HepG2 (cell line): ENCODE data around the gene RDH16. TPM values are rescaled to one million over a fixed set of nuclear protein-coding genes. Genes with fewer than 3 reads are reported as not detected.

ENCODE experiments used
- ATAC-seq: fragments of 200-7000 bp; cut with Tn5 transposase; 3 replicates; pipeline ENCODE4 v1.9.1; 2020; ENCODE audit warnings: mild to moderate bottlenecking, moderate library complexity
- BruUV-seq: library from RNA; stranded (reverse); fragments of 400-500 nt; replicated peaks from 2 replicates; lab custom pipeline; 2021; lab: Mats Ljungman, UMichigan
- CTCF ChIA-PET: fragments of 300-600 bp; formaldehyde crosslinking; extraction: SDS; loops from one replicate; lab custom pipeline; 2021; ENCODE audit warnings: low total read pairs, inconsistent platforms, low intra/inter-chr PET ratio; lab: Yijun Ruan, JAX
- POLR2A ChIA-PET: fragments of 350-600 bp; sonication (Branson Sonifier 250); formaldehyde crosslinking; loops from one replicate; lab custom pipeline; 2020; ENCODE audit warnings: antibody characterized with exemption, inconsistent platforms; lab: Yijun Ruan, JAX
- DNase-seq: peaks from one replicate; pipeline ENCODE4 v3.0.0-alpha.2; 2015; ENCODE audit warnings: low spot score
- FAIRE-seq: peaks from 3 replicates; lab custom pipeline; 2011; peaks lifted over from hg19 to GRCh38; lab: Jason Lieb, UNC
- H2AFZ ChIP-seq: one replicate; pipeline ENCODE4 v1.6.1; 2011; ENCODE audit warnings: low read length, inconsistent platforms
- H3K27ac ChIP-seq: fragments of 300-600 bp; 3 replicates; pipeline ENCODE4 v1.8.0; 2011; ENCODE audit warnings: mixed run types, mild to moderate bottlenecking, mixed read lengths, low read length, inconsistent platforms; ENCODE audit not compliant: insufficient read depth; ENCODE audit errors: extremely low read length
- H3K27me3 ChIP-seq, 2 experiments: fragments of 200-600 bp in 1 of 2; 2 replicates in 1 of 2; 3 replicates in 1 of 2; pipeline versions ENCODE4 v1.6.0 to v1.8.0; 2011; ENCODE audit warnings: low read length in 2 of 2, mild to moderate bottlenecking in 2 of 2, moderate library complexity in 2 of 2, inconsistent platforms in 1 of 2; ENCODE audit not compliant: insufficient read depth in 2 of 2, control insufficient read depth in 1 of 2
- H3K36me3 ChIP-seq, 2 experiments: fragments of 200-600 bp in 1 of 2; replicated peaks in 1 of 2; 2 replicates in 1 of 2; 3 replicates in 1 of 2; pipeline versions ENCODE4 v1.5.1 to v1.8.0; 2011; ENCODE audit warnings: low read length in 2 of 2, inconsistent platforms in 1 of 2; ENCODE audit not compliant: insufficient read depth in 2 of 2, control insufficient read depth in 1 of 2
- H3K4me1 ChIP-seq: 2 replicates; pipeline ENCODE4 v1.5.1; 2012; ENCODE audit warnings: low read length, inconsistent platforms; ENCODE audit not compliant: insufficient read depth
- H3K4me2 ChIP-seq: 2 replicates; pipeline ENCODE4 v1.6.0; 2011; ENCODE audit warnings: low read depth, low read length, inconsistent platforms
- H3K4me3 ChIP-seq, 3 experiments: fragments of 200-600 bp in 1 of 3; sonication (generic), shearing (Covaris generic) in 1 of 3; replicated peaks in 1 of 3; 2 replicates each; pipeline ENCODE4 v1.5.1; 2011 to 2016; ENCODE audit warnings: low read length in 3 of 3, inconsistent platforms in 2 of 3, low read depth in 2 of 3, mild to moderate bottlenecking in 2 of 3, control low read depth in 1 of 3, mixed read lengths in 1 of 3; ENCODE audit not compliant: insufficient read depth in 1 of 3
- H3K79me2 ChIP-seq: one replicate; pipeline ENCODE4 v1.6.1; 2011; ENCODE audit warnings: low read length, inconsistent platforms; ENCODE audit not compliant: insufficient read depth
- H3K9ac ChIP-seq: 2 replicates; pipeline ENCODE4 v1.6.0; 2011; ENCODE audit warnings: mild to moderate bottlenecking, low read depth, low read length, inconsistent platforms; ENCODE audit not compliant: insufficient read depth
- H3K9me3 ChIP-seq: 2 replicates; pipeline ENCODE4 v1.5.1; 2012; ENCODE audit warnings: mild to moderate bottlenecking, low read length
- H4K20me1 ChIP-seq: 2 replicates; pipeline ENCODE4 v1.6.0; 2011; ENCODE audit warnings: inconsistent platforms, mild to moderate bottlenecking, low read length, moderate library complexity; ENCODE audit not compliant: insufficient read depth
- BRCA1 ChIP-seq: sonication (generic); formaldehyde crosslinking; IDR thresholded peaks from 2 replicates; pipeline ENCODE4 v1.4.0; 2020; ENCODE audit warnings: missing genetic modification reagents
- CSRNP2 ChIP-seq: sonication (generic); formaldehyde crosslinking; conservative IDR thresholded peaks from 2 replicates; pipeline ENCODE4 v1.8.0; 2022; ENCODE audit warnings: low read depth, missing genetic modification reagents
- EP300 ChIP-seq, 3 experiments: sonication (generic) in 1 of 3; formaldehyde crosslinking in 1 of 3; IDR thresholded peaks; 2 replicates each; pipeline versions ENCODE4 v1.5.1 to v1.6.1; 2011 to 2020; ENCODE audit warnings: low read depth in 2 of 3, low read length in 2 of 3, borderline replicate concordance in 1 of 3, improper control_type of control experiment in 1 of 3, mild to moderate bottlenecking in 1 of 3, missing genetic modification reagents in 1 of 3, moderate library complexity in 1 of 3
- FOXP1 ChIP-seq, 2 experiments: fragments of 450-650 bp in 1 of 2; IDR thresholded peaks; 2 replicates each; pipeline ENCODE4 v1.6.1; 2017 to 2018; ENCODE audit warnings: antibody characterized with exemption in 1 of 2
- GTF2F1 ChIP-seq: fragments of 150-350 bp; IDR thresholded peaks from 2 replicates; pipeline ENCODE4 v1.6.1; 2014; ENCODE audit warnings: low read length
- HBP1 ChIP-seq: IDR thresholded peaks from 2 replicates; pipeline ENCODE4 v1.6.1; 2016; ENCODE audit warnings: low read depth, control low read depth
- MEIS1 ChIP-seq: sonication (generic); formaldehyde crosslinking; IDR thresholded peaks from 2 replicates; pipeline ENCODE4 v1.9.0; 2021; ENCODE audit warnings: mild to moderate bottlenecking, missing genetic modification reagents, moderate library complexity, borderline replicate concordance
- MYC ChIP-seq: sonication (generic); formaldehyde crosslinking; IDR thresholded peaks from 2 replicates; pipeline ENCODE4 v1.9.0; 2021; ENCODE audit warnings: missing genetic modification reagents, borderline replicate concordance
- PAX8 ChIP-seq: sonication (generic); formaldehyde crosslinking; IDR thresholded peaks from 2 replicates; pipeline ENCODE4 v1.8.0; 2022; ENCODE audit warnings: mild to moderate bottlenecking, missing genetic modification reagents, borderline replicate concordance
- PHF20 ChIP-seq: sonication (generic); formaldehyde crosslinking; IDR thresholded peaks from 2 replicates; pipeline ENCODE4 v1.5.0; 2020; ENCODE audit warnings: mild to moderate bottlenecking, missing genetic modification reagents
- PRPF4 ChIP-seq: fragments of 200-400 bp; formaldehyde crosslinking; IDR thresholded peaks from 2 replicates; pipeline ENCODE4 v1.6.1; 2016; ENCODE audit warnings: low read length, low read depth; ENCODE audit not compliant: poor library complexity, severe bottlenecking
- ZBTB33 ChIP-seq: sonication (generic); formaldehyde crosslinking; IDR thresholded peaks from 2 replicates; pipeline ENCODE4 v1.4.0; 2020; ENCODE audit warnings: missing genetic modification reagents
- ZNF12 ChIP-seq: sonication (generic); formaldehyde crosslinking; IDR thresholded peaks from 2 replicates; pipeline ENCODE4 v1.5.0; 2020; ENCODE audit warnings: missing genetic modification reagents
- ZNF138 ChIP-seq: sonication (generic); formaldehyde crosslinking; IDR thresholded peaks from 2 replicates; pipeline ENCODE4 v1.5.0; 2020; ENCODE audit warnings: mild to moderate bottlenecking, low read depth, missing genetic modification reagents
- ZNF234 ChIP-seq: sonication (generic); formaldehyde crosslinking; conservative IDR thresholded peaks from 2 replicates; pipeline ENCODE4 v1.5.1; 2020; ENCODE audit warnings: mild to moderate bottlenecking, missing genetic modification reagents
- ZNF33A ChIP-seq: sonication (generic); formaldehyde crosslinking; IDR thresholded peaks from 2 replicates; pipeline ENCODE4 v1.5.1; 2020; ENCODE audit warnings: missing genetic modification reagents, mild to moderate bottlenecking, moderate library complexity, borderline replicate concordance
- ZNF343 ChIP-seq: sonication (generic); formaldehyde crosslinking; IDR thresholded peaks from 2 replicates; pipeline ENCODE4 v1.4.0; 2020; ENCODE audit warnings: mild to moderate bottlenecking, missing genetic modification reagents
- ZNF501 ChIP-seq: sonication (generic); formaldehyde crosslinking; IDR thresholded peaks from 2 replicates; pipeline ENCODE4 v1.5.1; 2020; ENCODE audit warnings: mild to moderate bottlenecking, moderate library complexity, missing genetic modification reagents
- ZNF607 ChIP-seq: sonication (generic); formaldehyde crosslinking; IDR thresholded peaks from 2 replicates; pipeline ENCODE4 v1.5.1; 2020; ENCODE audit warnings: missing genetic modification reagents, mild to moderate bottlenecking, borderline replicate concordance
- ZNF737 ChIP-seq: sonication (generic); formaldehyde crosslinking; IDR thresholded peaks from 2 replicates; pipeline ENCODE4 v1.5.0; 2020; ENCODE audit warnings: missing genetic modification reagents, mild to moderate bottlenecking, borderline replicate concordance
- in situ Hi-C: cut with HindIII; loops from 2 replicates; pipeline ENCODE4 v1.10.0; 2017; ENCODE audit warnings: low pct_unique_long_range_greater_than_20kb; ENCODE audit not compliant: extremely low pct_ligation_motif_present
- intact Hi-C: fragments of 100-400 bp; cut with micrococcal nuclease; formaldehyde crosslinking; loops from one replicate; pipeline ENCODE4 v1.10.0; 2022; ENCODE audit not compliant: unreplicated experiment
- polyA plus RNA-seq, 8 experiments: library from polyadenylated mRNA; depleted of rRNA in 3 of 8; stranded (reverse) in 7 of 8; unstranded in 1 of 8; fragments of >200 nt; fragmentation: Illumina TruSeq in 4 of 8; extraction: Trizol in 4 of 8; gene quantifications; 2 replicates each; pipeline versions ENCODE4 v1.2.1 to v1.2.3, GENCODE V29; 2011 to 2016; ENCODE audit warnings: low read depth in 4 of 8, missing spikeins in 1 of 8, mixed read lengths in 1 of 8; ENCODE audit not compliant: insufficient read depth in 1 of 8
- total RNA-seq, 5 experiments: library from RNA; depleted of rRNA; stranded (reverse); fragments of >200 nt; fragmentation: Illumina TruSeq; extraction: Trizol; gene quantifications; 2 replicates each; pipeline ENCODE4 v1.2.3, GENCODE V29; 2016; ENCODE audit warnings: low read depth in 1 of 5

Gene RDH16
- total and polyA plus RNA-seq, 2 of the 13 experiments (the other 11 are each of a cell fraction or from before 2014, with no cell fraction given) = 0.05 to 0.13 TPM

GRCh38 chr12:56914256-56914655, 43.2 kb downstream of the RDH16 start:
- ChIA-PET CTCF (no interaction called here), POLR2A (no interaction called here)
- no peak for TF ChIP-seq EP300 (IDR thresholded peaks at IDR 0.05; ENCODE audit: low read depth in 2 of 2, low read length in 2 of 2)
- no peak for TF ChIP-seq EP300 (CRISPR knock-in tag; IDR thresholded peaks at IDR 0.05; ENCODE audit: borderline replicate concordance)
- TF ChIP-seq BRCA1 (CRISPR knock-in tag) = no peak
- TF ChIP-seq ZNF33A = no peak
- TF ChIP-seq ZNF138 (CRISPR knock-in tag) = no peak
- TF ChIP-seq ZNF343 (CRISPR knock-in tag) = no peak
- no peak for TF ChIP-seq ZNF501 (CRISPR knock-in tag)
- TF ChIP-seq MYC (CRISPR knock-in tag) = no peak
- TF ChIP-seq PHF20 = no peak
- no peak for TF ChIP-seq ZNF737 (CRISPR knock-in tag)
- no peak for TF ChIP-seq MEIS1
- TF ChIP-seq HBP1 (CRISPR knock-in tag) = no peak
- TF ChIP-seq CSRNP2 = no peak
- no peak for TF ChIP-seq PAX8
- no peak for TF ChIP-seq ZBTB33 (CRISPR knock-in tag)
- no peak for TF ChIP-seq GTF2F1
- TF ChIP-seq ZNF12 = no peak
- TF ChIP-seq FOXP1 (IDR thresholded peaks at IDR 0.05) = no peak
- TF ChIP-seq FOXP1 (CRISPR knock-in tag; IDR thresholded peaks at IDR 0.05) = no peak
- no peak for TF ChIP-seq PRPF4
- TF ChIP-seq ZNF607 = no peak
- TF ChIP-seq ZNF234 (CRISPR knock-in tag) = no peak
- Histone ChIP-seq H3K27ac (no peak overlapping the region), H4K20me1 (no peaks in the 10 kb centered on the region), H3K9me3 (peaks cover 12% of the 10 kb centered on the region), H3K36me3 (no peaks in the 10 kb centered on the region), H3K27me3 (no peaks in the 10 kb centered on the region), H3K4me1 (peaks cover 14% of the 10 kb centered on the region), H2AFZ (no peak overlapping the region), H3K4me2 (no peak overlapping the region), H3K9ac (no peak overlapping the region), H3K79me2 (no peaks in the 10 kb centered on the region), H3K4me3 (no peak overlapping the region)
- FAIRE-seq = no peak
- in situ Hi-C loops (no loop called here), intact Hi-C loops (no loop called here)
- no TSS peak for BruUV-seq
- ATAC-seq = no peak
- DNase-seq = no peak
